H1 (cell line): Measurements from ENCODE around the gene ARHGAP24. TPM values are rescaled to one million over a fixed set of nuclear protein-coding genes. Genes with fewer than 3 reads are reported as not detected.

Experiments
- CTCF ChIA-PET: fragments of 300-600 bp; sonication (Branson Sonifier 250); formaldehyde crosslinking; loops from one replicate; lab custom pipeline; 2021; ENCODE audit not compliant: partially characterized antibody; lab: Charles Lee
- POLR2A ChIA-PET: fragments of 300-600 bp; sonication (Branson Sonifier 250); formaldehyde crosslinking; loops from one replicate; lab custom pipeline; 2021; ENCODE audit warnings: inconsistent platforms; ENCODE audit not compliant: partially characterized antibody; lab: Charles Lee
- DNase-seq, 2 experiments: peaks; one replicate each; pipeline versions ENCODE4 v3.0.0 to v3.0.0-alpha.2; 2010 to 2022; ENCODE audit warnings: low spot score in 2 of 2, low read depth in 1 of 2, mixed read lengths in 1 of 2
- FAIRE-seq: peaks from 2 replicates; lab custom pipeline; 2011; peaks lifted over from hg19 to GRCh38; lab: Jason Lieb, UNC
- H2AFZ ChIP-seq: 2 replicates; pipeline ENCODE4 v1.8.1; 2012; ENCODE audit warnings: low read length, inconsistent platforms
- H2AK5ac ChIP-seq: 2 replicates; pipeline ENCODE4 v1.6.1; 2013; ENCODE audit warnings: low read depth, low read length
- H2BK120ac ChIP-seq: replicated peaks from 2 replicates; pipeline ENCODE3; 2013; ENCODE audit warnings: low read depth, low read length, inconsistent platforms
- H2BK12ac ChIP-seq: 2 replicates; pipeline ENCODE4 v1.6.1; 2013; ENCODE audit warnings: low read depth, low read length
- H2BK15ac ChIP-seq: 2 replicates; pipeline ENCODE4 v1.6.1; 2013; ENCODE audit warnings: low read length
- H2BK20ac ChIP-seq: 2 replicates; pipeline ENCODE4 v1.6.1; 2013; ENCODE audit warnings: low read length
- H2BK5ac ChIP-seq: 2 replicates; pipeline ENCODE4 v1.6.1; 2013; ENCODE audit warnings: low read depth, low read length
- H3K14ac ChIP-seq: 2 replicates; pipeline ENCODE4 v1.6.1; 2013; ENCODE audit warnings: inconsistent platforms; ENCODE audit not compliant: insufficient read length
- H3K18ac ChIP-seq: 2 replicates; pipeline ENCODE4 v1.6.1; 2013; ENCODE audit warnings: low read length; ENCODE audit errors: extremely low read depth
- H3K23ac ChIP-seq: 2 replicates; pipeline ENCODE4 v1.6.1; 2013; ENCODE audit warnings: inconsistent platforms; ENCODE audit not compliant: insufficient read length
- H3K23me2 ChIP-seq: 2 replicates; pipeline ENCODE4 v1.6.1; 2013; ENCODE audit warnings: low read depth, low read length
- H3K27ac ChIP-seq: 2 replicates; pipeline ENCODE4 v1.6.1; 2011; ENCODE audit warnings: low read depth, low read length, inconsistent platforms
- H3K27me3 ChIP-seq, 4 experiments: replicated peaks in 1 of 4; 1 replicate in 1 of 4; 2 replicates in 3 of 4; pipeline versions ENCODE4 v1.6.1 to v1.8.1; 2011 to 2013; ENCODE audit warnings: low read length in 3 of 4, mild to moderate bottlenecking in 3 of 4, inconsistent platforms in 2 of 4, mixed read lengths in 2 of 4, moderate library complexity in 1 of 4; ENCODE audit not compliant: control insufficient read depth in 3 of 4, insufficient read depth in 3 of 4; ENCODE audit errors: extremely low read depth in 1 of 4
- H3K36me3 ChIP-seq, 4 experiments: 2 replicates each; pipeline versions ENCODE4 v1.6.1 to v1.8.1; 2011 to 2013; ENCODE audit warnings: mild to moderate bottlenecking in 4 of 4, low read length in 3 of 4, moderate library complexity in 2 of 4, control low read depth in 1 of 4, inconsistent platforms in 1 of 4; ENCODE audit not compliant: insufficient read depth in 4 of 4, control insufficient read depth in 2 of 4
- H3K4ac ChIP-seq: replicated peaks from 2 replicates; pipeline ENCODE3; 2013; ENCODE audit warnings: low read length, low read depth, mixed read lengths, inconsistent platforms; ENCODE audit not compliant: insufficient read length
- H3K4me1 ChIP-seq, 4 experiments: replicated peaks in 1 of 4; 1 replicate in 1 of 4; 2 replicates in 3 of 4; pipeline versions ENCODE4 v1.6.1 to v1.8.1; 2011 to 2013; ENCODE audit warnings: low read length in 3 of 4, inconsistent platforms in 2 of 4, mixed read lengths in 1 of 4; ENCODE audit not compliant: insufficient read depth in 4 of 4, control insufficient read depth in 3 of 4
- H3K4me2 ChIP-seq, 2 experiments: 2 replicates each; pipeline versions ENCODE4 v1.6.1 to v1.8.1; 2011 to 2013; ENCODE audit warnings: low read depth in 2 of 2, low read length in 2 of 2, control low read depth in 1 of 2, inconsistent platforms in 1 of 2, mild to moderate bottlenecking in 1 of 2; ENCODE audit not compliant: insufficient read depth in 1 of 2
- H3K4me3 ChIP-seq, 4 experiments: fragments of 200-600, 300-600 bp in 1 of 4; sonication (generic), shearing (Covaris generic), sonication (Bioruptor Twin) in 1 of 4; 2 replicates each; pipeline versions ENCODE4 v1.5.1 to v1.8.1; 2011 to 2016; ENCODE audit warnings: low read length in 4 of 4, low read depth in 3 of 4, control low read depth in 2 of 4, inconsistent platforms in 2 of 4, mild to moderate bottlenecking in 2 of 4, mixed read lengths in 1 of 4, moderate library complexity in 1 of 4; ENCODE audit not compliant: insufficient read depth in 2 of 4; ENCODE audit errors: extremely low read depth in 1 of 4
- H3K56ac ChIP-seq: replicated peaks from 2 replicates; pipeline ENCODE3; 2013; ENCODE audit warnings: low read depth, mild to moderate bottlenecking, mixed read lengths, low read length, inconsistent platforms; ENCODE audit not compliant: insufficient read length
- H3K79me1 ChIP-seq: 2 replicates; pipeline ENCODE4 v1.6.1; 2013; ENCODE audit warnings: low read depth, low read length, control low read depth
- H3K79me2 ChIP-seq, 2 experiments: 2 replicates each; pipeline versions ENCODE4 v1.6.1 to v1.8.1; 2012 to 2013; ENCODE audit warnings: low read length in 2 of 2, mild to moderate bottlenecking in 2 of 2, inconsistent platforms in 1 of 2; ENCODE audit not compliant: insufficient read depth in 2 of 2, control insufficient read depth in 1 of 2
- H3K9ac ChIP-seq, 4 experiments: replicated peaks in 1 of 4; 1 replicate in 1 of 4; 2 replicates in 3 of 4; pipeline versions ENCODE4 v1.6.1 to v1.8.1; 2011 to 2013; ENCODE audit warnings: low read depth in 3 of 4, low read length in 3 of 4, control low read depth in 2 of 4, mild to moderate bottlenecking in 2 of 4, moderate library complexity in 2 of 4, inconsistent platforms in 1 of 4; ENCODE audit errors: extremely low read depth in 1 of 4
- H3K9me3 ChIP-seq, 2 experiments: 2 replicates each; pipeline versions ENCODE4 v1.6.1 to v1.8.1; 2012 to 2013; ENCODE audit warnings: mild to moderate bottlenecking in 2 of 2, moderate library complexity in 2 of 2, control low read depth in 1 of 2, inconsistent platforms in 1 of 2, low read depth in 1 of 2, low read length in 1 of 2, mixed read lengths in 1 of 2; ENCODE audit not compliant: insufficient read depth in 2 of 2
- H4K20me1 ChIP-seq, 2 experiments: replicated peaks in 1 of 2; 2 replicates each; pipeline versions ENCODE3 to v1.8.1; 2011 to 2013; ENCODE audit warnings: inconsistent platforms in 2 of 2, low read length in 2 of 2, mild to moderate bottlenecking in 1 of 2; ENCODE audit not compliant: insufficient read depth in 2 of 2, control insufficient read depth in 1 of 2
- H4K5ac ChIP-seq: 2 replicates; pipeline ENCODE4 v1.6.1; 2013; ENCODE audit warnings: low read length, low read depth, mixed read lengths, inconsistent platforms; ENCODE audit not compliant: insufficient read length
- H4K8ac ChIP-seq: 2 replicates; pipeline ENCODE4 v1.8.0; 2013; ENCODE audit warnings: mild to moderate bottlenecking, moderate library complexity, low read length, inconsistent platforms; ENCODE audit not compliant: insufficient read depth; ENCODE audit errors: extremely low read depth
- H4K91ac ChIP-seq: replicated peaks from 2 replicates; pipeline ENCODE3; 2013; ENCODE audit warnings: low read length, mixed read lengths, inconsistent platforms; ENCODE audit not compliant: insufficient read length
- ATF2 ChIP-seq: IDR thresholded peaks from 2 replicates; pipeline ENCODE4 v1.6.1; 2012; ENCODE audit warnings: low read length, inconsistent platforms
- BCL11A ChIP-seq, 2 experiments: IDR thresholded peaks; one replicate each; pipeline ENCODE4 v1.6.1; 2011; ENCODE audit warnings: low read depth in 2 of 2, low read length in 2 of 2, mild to moderate bottlenecking in 2 of 2
- CEBPB ChIP-seq: IDR thresholded peaks from 2 replicates; pipeline ENCODE4 v1.6.1; 2012; ENCODE audit warnings: low read depth, low read length
- CREB1 ChIP-seq: IDR thresholded peaks from 2 replicates; pipeline ENCODE4 v1.6.1; 2012; ENCODE audit warnings: inconsistent platforms
- KDM1A ChIP-seq: fragments of 200-600, 300-600 bp; sonication (generic); IDR thresholded peaks from 2 replicates; pipeline ENCODE4 v1.7.1; 2016; ENCODE audit warnings: mild to moderate bottlenecking, low read length, borderline replicate concordance
- PHF8 ChIP-seq: fragments of 200-600 bp; sonication (generic); conservative IDR thresholded peaks from 2 replicates; pipeline ENCODE4 v1.7.1; 2012; ENCODE audit warnings: low read depth, mild to moderate bottlenecking, inconsistent platforms, low read length, moderate library complexity
- POLR2A ChIP-seq, 2 experiments: IDR thresholded peaks; 1 replicate in 1 of 2; 2 replicates in 1 of 2; pipeline ENCODE4 v1.6.1; 2011; ENCODE audit warnings: low read depth in 2 of 2, low read length in 2 of 2, mild to moderate bottlenecking in 2 of 2; ENCODE audit errors: control extremely low read depth in 1 of 2
- POU5F1 ChIP-seq: IDR thresholded peaks from 2 replicates; pipeline ENCODE4 v1.6.1; 2011; ENCODE audit warnings: low read depth, mild to moderate bottlenecking, low read length, moderate library complexity
- USF2 ChIP-seq: IDR thresholded peaks from 2 replicates; pipeline ENCODE4 v1.6.1; 2011; ENCODE audit warnings: low read length, improper control_type of control experiment
- WGBS, 2 experiments: shearing (Covaris generic) in 1 of 2; methylation state at CpG; one replicate each; pipeline versions ENCODE4 v1.1.6 to v1.1.7; 2013 to 2015; ENCODE audit warnings: low lambda C conversion rate in 2 of 2, mixed read lengths in 2 of 2, inconsistent platforms in 1 of 2, low coverage in 1 of 2, missing lambda C conversion rate in 1 of 2; ENCODE audit not compliant: insufficient replicate concordance in 2 of 2, insufficient coverage in 1 of 2, insufficient read length in 1 of 2; ENCODE audit errors: extremely low coverage in 1 of 2, missing lambda C conversion rate in 1 of 2; 5-methylcytosine and 5-hydroxymethylcytosine counted together
- polyA plus RNA-seq, 7 experiments: library from polyadenylated mRNA; depleted of rRNA in 3 of 7; stranded (reverse) in 5 of 7; unstranded in 2 of 7; fragments of >200 nt in 5 of 7; fragments of 200-250 nt in 2 of 7; gene quantifications; 1 replicate in 5 of 7; 2 replicates in 1 of 7; 4 replicates in 1 of 7; pipeline versions ENCODE4 v1.2.1 to v1.2.3, GENCODE V29; 2011 to 2013; ENCODE audit warnings: missing spikeins in 2 of 7, mixed read lengths in 2 of 7
- total RNA-seq: library from RNA; stranded (reverse); fragmentation: NEBNext Ultra II Directional; extraction: Animal tissue kit (Norgen Biotek cat#: 25700); gene quantifications from 2 replicates; pipeline ENCODE4 v1.2.1, GENCODE V29; 2021

Gene ARHGAP24
- total and polyA plus RNA-seq, 2 of the 8 experiments (the other 6 are each of a cell fraction or from before 2014, with no cell fraction given), result 0.08 to 0.50 TPM

DNA sequence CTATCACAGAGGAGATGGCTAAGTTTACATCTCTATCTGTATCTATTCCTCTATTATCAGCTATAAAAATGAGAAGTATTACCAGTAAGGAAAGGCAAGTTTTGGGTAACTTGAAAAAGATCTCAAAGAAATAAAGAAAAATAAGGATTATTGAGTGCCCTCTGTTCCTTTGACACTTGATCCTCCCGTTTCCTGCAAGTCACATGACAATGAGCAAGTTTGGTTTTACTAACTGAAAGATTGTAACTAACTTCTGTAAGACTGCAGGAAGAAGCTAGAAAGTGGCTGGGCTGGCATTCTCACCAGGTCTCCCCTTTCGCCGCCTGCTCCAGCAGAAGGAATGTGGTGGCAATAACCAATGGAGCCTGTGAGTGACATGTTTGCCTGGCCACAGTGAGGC, 59.2 kb downstream of the ARHGAP24 start:
- Histone ChIP-seq H4K91ac (no peak overlapping the region), H2BK120ac (no peak overlapping the region), H3K79me1 (no peaks in the 10 kb centered on the region), H2BK20ac (no peak overlapping the region), H2AFZ (0 out of 2 replicates have a peak overlapping the region, but pooled peaks have one; percentile 17), H3K56ac (no peak overlapping the region), H3K79me2 (no peaks in the 10 kb centered on the region), H3K4me2 (no peak overlapping the region), H2BK12ac (no peak overlapping the region)
- TF ChIP-seq PHF8, result no peak
- no peak for TF ChIP-seq USF2
- TF ChIP-seq CREB1, result no peak
- TF ChIP-seq POU5F1, result no peak
- no peak for TF ChIP-seq ATF2
- TF ChIP-seq BCL11A (IDR thresholded peaks at IDR 0.05; ENCODE audit: low read depth in 2 of 2, low read length in 2 of 2), result no peak
- TF ChIP-seq CEBPB, result no peak
- TF ChIP-seq KDM1A, result no peak
- TF ChIP-seq POLR2A (IDR thresholded peaks at IDR 0.05; ENCODE audit: control extremely low read depth in 1 of 2, low read depth in 2 of 2, low read length in 2 of 2), result no peak
- TF ChIP-seq, all 59 proteins: peak for 0
- WGBS, 2 experiments, result 89% methylated on average over 3 of the region's 3 CpGs; no CpG with 5 or more reads in 1 of the 2 experiments
- FAIRE-seq (no peak), DNase-seq (no peak)
- Histone ChIP-seq H4K5ac (no peak overlapping the region), H3K18ac (no peak overlapping the region), H3K23me2 (no peaks in the 10 kb centered on the region), H3K36me3 (no peaks in the 10 kb centered on the region), H2AK5ac (no peak overlapping the region), H3K27ac (no peak overlapping the region), H3K23ac (no peak overlapping the region), H3K4me1 (no peaks in the 10 kb centered on the region), H3K9me3 (no peaks in the 10 kb centered on the region), H3K9ac (no peak overlapping the region), H3K27me3 (no peaks in the 10 kb centered on the region), H4K8ac (no peak overlapping the region), H3K4me3 (no peak overlapping the region), H2BK15ac (no peak overlapping the region), H2BK5ac (no peak overlapping the region), H3K14ac (no peak overlapping the region), H4K20me1 (no peaks in the 10 kb centered on the region), H3K4ac (no peak overlapping the region)
- POLR2A ChIA-PET, result no interaction called here
- CTCF ChIA-PET, result interaction anchor here (1.3 kb wide), 1 partner anchor 214 kb away, joined by 5 read pairs; no protein-coding TSS in a partner anchor
